GM18498 (cell line): Measurements from ENCODE around the gene FRAS1.
"Not testable (repeated sequence)": the region's sequence is repeated elsewhere in the genome, so short reads cannot be mapped to it uniquely, and the experiment has no call there.

Experiments
- ATAC-seq: cut with Tn5 transposase; IDR thresholded peaks from one replicate; pipeline ENCODE4 v1.9.1; 2021; ENCODE audit warnings: mild to moderate bottlenecking, moderate library complexity; ENCODE audit not compliant: unreplicated experiment

Gene FRAS1

GRCh38 chr4:78534286-78534955 lies 477.3 kb downstream of the FRAS1 start:
- ATAC-seq, result no peak

- no peak for ATAC-seq
These were observed 485.2 kb downstream of the FRAS1 start for GRCh38 chr4:78542373-78542772.

GRCh38 chr4:78543424-78544125 lies 486.5 kb downstream of the FRAS1 start:
- ATAC-seq, result no peak

- ATAC-seq, result no peak
These were observed 487.6 kb downstream of the FRAS1 start for GRCh38 chr4:78544678-78545077.

- ATAC-seq, result no peak
These were observed 488.4 kb downstream of the FRAS1 start for GRCh38 chr4:78545275-78546246.

- not testable (repeated sequence) for ATAC-seq
These were observed 490.8 kb downstream of the FRAS1 start for GRCh38 chr4:78547899-78548298.

- ATAC-seq, result not testable (repeated sequence)
These were observed 491.8 kb downstream of the FRAS1 start for GRCh38 chr4:78548889-78549288.

- peak; percentile 50 for ATAC-seq
These were observed 494.6 kb downstream of the FRAS1 start, which contains the start of gene ANXA3 for GRCh38 chr4:78551420-78552351. Gene ANXA3 (plus strand): TSS chr4:78551770. CDS start chr4:78554474, 2,704 bp downstream.

- ATAC-seq, result no peak
These were observed 495.4 kb downstream of the FRAS1 start for GRCh38 chr4:78552389-78553042.

- no peak for ATAC-seq
These were observed 495.9 kb downstream of the FRAS1 start for GRCh38 chr4:78553043-78553396.

- ATAC-seq, result no peak
These were observed 496.5 kb downstream of the FRAS1 start for GRCh38 chr4:78553529-78554060.

- ATAC-seq, result no peak
These were observed 499.5 kb downstream of the FRAS1 start for GRCh38 chr4:78556665-78557064.

- no peak for ATAC-seq
These were observed 500.7 kb downstream of the FRAS1 start for GRCh38 chr4:78557841-78558240.

GRCh38 chr4:78558410-78558809 lies 501.3 kb downstream of the FRAS1 start:
- ATAC-seq, result no peak

- ATAC-seq, result no peak
These were observed 503.3 kb downstream of the FRAS1 start for GRCh38 chr4:78560296-78560963.

GRCh38 chr4:78561677-78562076 lies 504.6 kb downstream of the FRAS1 start:
- no peak for ATAC-seq

GRCh38 chr4:78562687-78563086 lies 505.6 kb downstream of the FRAS1 start:
- ATAC-seq, result no peak

- ATAC-seq, result no peak
These were observed 508.8 kb downstream of the FRAS1 start for GRCh38 chr4:78565971-78566372.
